Colonic mucosa (tissue), 4 donors: ENCODE measurements around the gene SIPA1L3. TPM values are rescaled to one million over a fixed set of nuclear protein-coding genes. Genes with fewer than 3 reads are reported as not detected.
"Not testable (repeated sequence)": the region's sequence is repeated elsewhere in the genome, so short reads cannot be mapped to it uniquely, and the experiment has no call there.

Experiments
- DNase-seq: peaks from one replicate; pipeline ENCODE4 v3.0.0-alpha.2; 2020
- H3K27ac ChIP-seq: fragments of 200-600 bp; one replicate; pipeline ENCODE4 v1.8.0; 2021
- H3K27me3 ChIP-seq: fragments of 200-600 bp; one replicate; pipeline ENCODE4 v1.8.0; 2021
- H3K36me3 ChIP-seq: fragments of 200-600 bp; one replicate; pipeline ENCODE4 v1.8.0; 2021
- H3K4me1 ChIP-seq: fragments of 200-600 bp; one replicate; pipeline ENCODE4 v1.8.0; 2021; ENCODE audit warnings: mild to moderate bottlenecking
- H3K4me3 ChIP-seq: fragments of 200-600 bp; one replicate; pipeline ENCODE4 v1.8.0; 2021
- H3K9ac ChIP-seq, 2 donors: one replicate each; pipeline ENCODE4 v1.7.0; 2013; ENCODE audit warnings: control low read depth in 2 of 2, low read depth in 2 of 2, low read length in 2 of 2
- H3K9me3 ChIP-seq: fragments of 200-600 bp; one replicate; pipeline ENCODE4 v1.8.0; 2021
- CTCF ChIP-seq: fragments of 200-600 bp; IDR thresholded peaks from one replicate; pipeline ENCODE4 v1.8.0; 2022; ENCODE audit warnings: antibody characterized with exemption, mild to moderate bottlenecking
- intact Hi-C: fragments of 100-400 bp; cut with DNase I; formaldehyde crosslinking; loops from one replicate; pipeline ENCODE4 v1.14.1; 2022
- total RNA-seq, 2 donors: library from RNA; stranded (reverse); fragmentation: NEBNext Ultra II Directional in 1 of 2; extraction: Animal tissue kit (Norgen Biotek cat#: 25700) in 1 of 2; gene quantifications; one replicate each; pipeline ENCODE4 v1.2.1, GENCODE V29; 2021
- donor health status: healthy.
- donor health status: DM: no; HTN: no; CAD: no.
- donor health status: DM: no; HTN: no; CAD: no.

SIPA1L3 gene, protein sequence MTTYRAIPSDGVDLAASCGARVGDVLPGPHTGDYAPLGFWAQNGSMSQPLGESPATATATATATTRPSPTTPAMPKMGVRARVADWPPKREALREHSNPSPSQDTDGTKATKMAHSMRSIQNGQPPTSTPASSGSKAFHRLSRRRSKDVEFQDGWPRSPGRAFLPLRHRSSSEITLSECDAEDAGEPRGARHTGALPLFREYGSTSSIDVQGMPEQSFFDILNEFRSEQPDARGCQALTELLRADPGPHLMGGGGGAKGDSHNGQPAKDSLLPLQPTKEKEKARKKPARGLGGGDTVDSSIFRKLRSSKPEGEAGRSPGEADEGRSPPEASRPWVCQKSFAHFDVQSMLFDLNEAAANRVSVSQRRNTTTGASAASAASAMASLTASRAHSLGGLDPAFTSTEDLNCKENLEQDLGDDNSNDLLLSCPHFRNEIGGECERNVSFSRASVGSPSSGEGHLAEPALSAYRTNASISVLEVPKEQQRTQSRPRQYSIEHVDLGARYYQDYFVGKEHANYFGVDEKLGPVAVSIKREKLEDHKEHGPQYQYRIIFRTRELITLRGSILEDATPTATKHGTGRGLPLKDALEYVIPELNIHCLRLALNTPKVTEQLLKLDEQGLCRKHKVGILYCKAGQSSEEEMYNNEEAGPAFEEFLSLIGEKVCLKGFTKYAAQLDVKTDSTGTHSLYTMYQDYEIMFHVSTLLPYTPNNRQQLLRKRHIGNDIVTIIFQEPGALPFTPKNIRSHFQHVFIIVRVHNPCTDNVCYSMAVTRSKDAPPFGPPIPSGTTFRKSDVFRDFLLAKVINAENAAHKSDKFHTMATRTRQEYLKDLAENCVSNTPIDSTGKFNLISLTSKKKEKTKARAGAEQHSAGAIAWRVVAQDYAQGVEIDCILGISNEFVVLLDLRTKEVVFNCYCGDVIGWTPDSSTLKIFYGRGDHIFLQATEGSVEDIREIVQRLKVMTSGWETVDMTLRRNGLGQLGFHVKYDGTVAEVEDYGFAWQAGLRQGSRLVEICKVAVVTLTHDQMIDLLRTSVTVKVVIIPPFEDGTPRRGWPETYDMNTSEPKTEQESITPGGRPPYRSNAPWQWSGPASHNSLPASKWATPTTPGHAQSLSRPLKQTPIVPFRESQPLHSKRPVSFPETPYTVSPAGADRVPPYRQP (N-terminal part only)
- 100 to 1,000 TPM in 1 of 2 donors, 10 to 100 TPM in 1; 98.6 to 113 TPM for total RNA-seq

DNA sequence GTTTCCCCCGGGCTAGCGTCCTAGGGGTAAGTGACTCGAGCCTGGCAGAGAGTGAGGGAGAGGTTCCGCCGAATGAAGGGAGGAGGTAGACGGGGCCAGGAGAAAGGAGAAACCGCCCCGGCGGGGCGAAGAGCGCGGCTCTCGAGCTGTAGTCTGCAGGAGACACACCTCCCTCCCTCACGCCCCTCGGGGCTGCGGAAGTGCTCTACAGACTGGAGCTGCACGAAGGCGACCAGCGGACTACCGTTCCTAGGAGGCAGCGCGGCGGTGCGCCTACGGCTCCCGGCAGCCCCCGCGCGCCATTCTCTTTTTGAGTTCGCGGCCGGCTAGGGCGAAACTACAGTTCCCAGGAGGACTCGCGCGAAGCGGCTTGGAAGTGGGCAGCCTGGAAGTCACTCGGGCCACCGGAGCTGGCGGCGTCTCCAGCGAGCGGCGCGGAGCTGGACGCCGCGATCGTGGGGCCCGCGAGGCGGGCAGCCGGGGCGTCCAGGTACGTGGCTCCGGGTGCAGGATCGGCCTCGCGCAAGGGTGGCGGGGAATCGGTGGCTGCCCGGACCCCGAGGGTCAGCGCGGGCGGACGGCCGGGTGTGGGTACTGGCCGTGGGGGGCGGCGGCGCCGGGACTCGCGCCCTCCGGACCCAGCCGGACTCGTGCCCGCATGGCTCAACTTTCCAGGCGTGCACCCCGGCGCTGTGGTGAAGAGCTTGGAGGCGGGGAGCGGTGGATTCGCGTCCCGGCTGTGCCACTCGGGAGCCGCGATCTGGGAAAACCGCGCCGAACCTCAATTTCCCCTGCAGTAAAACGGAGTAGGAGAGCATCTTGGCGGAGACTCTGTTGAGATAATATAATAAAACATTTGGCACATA is at the start of gene SIPA1L3:
Gene SIPA1L3 (plus strand): TSS at position 340 of the 866 bp plus-strand sequence. CDS start 174,358 bp downstream, outside the sequence.
- H3K4me1 ChIP-seq = no peaks in the 10 kb centered on the region
- H3K4me3 ChIP-seq = peak within 1 kb of the TSS; percentile 98
- peak; percentile 96 for DNase-seq
- intact Hi-C loops = loop anchor here (10.0 kb wide), 2 partner anchors 78 to 418 kb away; no protein-coding TSS in a partner anchor
- H3K9me3 ChIP-seq = no peaks in the 10 kb centered on the region
- peak within 1 kb of the TSS; percentile 76 for H3K27ac ChIP-seq
- H3K27me3 ChIP-seq = no peaks in the 10 kb centered on the region
- peak within 1 kb of the TSS; percentile 87 to 88 for H3K9ac ChIP-seq
- TF ChIP-seq CTCF = no peak
- H3K36me3 ChIP-seq = no peaks in the 10 kb centered on the region

DNA sequence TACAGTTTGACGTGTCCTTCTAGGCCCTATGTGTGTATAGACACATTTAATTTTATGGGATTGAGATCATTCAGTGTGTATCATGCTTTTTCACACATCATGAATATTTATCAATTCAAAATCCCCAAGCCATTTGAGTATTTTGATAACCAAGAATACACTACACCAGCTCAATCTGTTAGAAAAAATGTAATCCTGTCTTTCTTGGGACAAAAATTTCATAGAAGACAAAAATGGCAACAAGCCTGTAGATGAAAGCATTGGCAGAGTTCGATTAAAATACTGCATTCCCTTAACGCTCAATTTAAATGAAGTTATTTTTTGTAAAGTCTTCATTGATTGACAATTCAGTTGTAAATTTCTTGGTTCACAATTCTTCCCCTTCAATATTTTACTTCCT is 42.5 kb upstream of the SIPA1L3 start:
- H3K4me1 ChIP-seq = no peaks in the 10 kb centered on the region
- no peaks in the 10 kb centered on the region for H3K27me3 ChIP-seq
- DNase-seq = no peak
- no peaks in the 10 kb centered on the region for H3K9me3 ChIP-seq
- no peak overlapping the region for H3K4me3 ChIP-seq
- H3K9ac ChIP-seq = no peak overlapping the region
- intact Hi-C loops = no loop called here
- TF ChIP-seq CTCF = no peak
- H3K27ac ChIP-seq = no peak overlapping the region
- no peaks in the 10 kb centered on the region for H3K36me3 ChIP-seq

- H3K9ac ChIP-seq, intact Hi-C loops: not testable (repeated sequence)
Measured at GRCh38 chr19:37865930-37866329, 41.1 kb upstream of the SIPA1L3 start.

GRCh38 chr19:37867831-37868230 is 39.2 kb upstream of the SIPA1L3 start:
- intact Hi-C loops = no loop called here
- Histone ChIP-seq H3K9me3 (no peaks in the 10 kb centered on the region), H3K27ac (no peak overlapping the region), H3K27me3 (no peaks in the 10 kb centered on the region), H3K4me3 (no peak overlapping the region), H3K36me3 (no peaks in the 10 kb centered on the region), H3K4me1 (no peaks in the 10 kb centered on the region), H3K9ac (no peak overlapping the region)
- DNase-seq = no peak
- TF ChIP-seq CTCF = no peak

More at GRCh38 chr19:37865930-37866329, 41.1 kb upstream of the SIPA1L3 start:
- not testable (repeated sequence) for H3K27me3 ChIP-seq, H3K9me3 ChIP-seq, H3K36me3 ChIP-seq, H3K4me3 ChIP-seq, H3K4me1 ChIP-seq, H3K27ac ChIP-seq, DNase-seq

GRCh38 chr19:37869766-37870340 is 37.2 kb upstream of the SIPA1L3 start:
- intact Hi-C loops = no loop called here
- Histone ChIP-seq H3K9ac (no peak overlapping the region), H3K4me3 (no peak overlapping the region), H3K9me3 (no peaks in the 10 kb centered on the region), H3K27me3 (no peaks in the 10 kb centered on the region), H3K27ac (no peak overlapping the region), H3K4me1 (no peaks in the 10 kb centered on the region), H3K36me3 (no peaks in the 10 kb centered on the region)
- TF ChIP-seq CTCF = no peak
- DNase-seq = no peak
